NCI-H82 treated with DMSO at 0.1 percent for 48 hours (cell line): ENCODE results near the gene RIN1.

Experiments used
- DNase-seq: peaks from one replicate; lab custom pipeline; 2025; ENCODE audit not compliant: unreplicated experiment; lab: John Stamatoyannopoulos, UW

Gene RIN1

GRCh38 chr11:66302656-66303055, 33.6 kb downstream of the RIN1 start:
- DNase-seq: no peak

DNA sequence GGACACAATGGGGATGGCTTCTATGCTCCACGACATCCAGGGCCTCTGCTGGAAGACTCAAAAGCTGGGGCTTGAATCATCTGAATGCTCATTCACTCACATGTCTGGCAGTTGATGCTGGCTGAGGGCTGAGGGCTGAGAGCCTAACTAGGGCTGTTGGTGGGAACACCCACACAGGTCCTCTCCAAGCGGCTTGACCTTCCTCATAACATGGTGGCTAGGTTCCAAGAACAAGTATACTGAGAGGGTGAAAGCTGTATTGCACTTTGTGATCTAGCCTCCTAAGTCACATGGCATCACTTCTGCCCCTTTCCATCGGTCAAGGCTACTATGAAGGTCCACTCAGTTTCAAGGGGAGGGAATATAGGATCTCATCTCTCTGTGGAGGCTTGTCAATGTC, 37.0 kb downstream of the RIN1 start:
- DNase-seq: no peak

- no peak for DNase-seq
Observed at GRCh38 chr11:66297610-66298009, 38.6 kb downstream of the RIN1 start.

DNA sequence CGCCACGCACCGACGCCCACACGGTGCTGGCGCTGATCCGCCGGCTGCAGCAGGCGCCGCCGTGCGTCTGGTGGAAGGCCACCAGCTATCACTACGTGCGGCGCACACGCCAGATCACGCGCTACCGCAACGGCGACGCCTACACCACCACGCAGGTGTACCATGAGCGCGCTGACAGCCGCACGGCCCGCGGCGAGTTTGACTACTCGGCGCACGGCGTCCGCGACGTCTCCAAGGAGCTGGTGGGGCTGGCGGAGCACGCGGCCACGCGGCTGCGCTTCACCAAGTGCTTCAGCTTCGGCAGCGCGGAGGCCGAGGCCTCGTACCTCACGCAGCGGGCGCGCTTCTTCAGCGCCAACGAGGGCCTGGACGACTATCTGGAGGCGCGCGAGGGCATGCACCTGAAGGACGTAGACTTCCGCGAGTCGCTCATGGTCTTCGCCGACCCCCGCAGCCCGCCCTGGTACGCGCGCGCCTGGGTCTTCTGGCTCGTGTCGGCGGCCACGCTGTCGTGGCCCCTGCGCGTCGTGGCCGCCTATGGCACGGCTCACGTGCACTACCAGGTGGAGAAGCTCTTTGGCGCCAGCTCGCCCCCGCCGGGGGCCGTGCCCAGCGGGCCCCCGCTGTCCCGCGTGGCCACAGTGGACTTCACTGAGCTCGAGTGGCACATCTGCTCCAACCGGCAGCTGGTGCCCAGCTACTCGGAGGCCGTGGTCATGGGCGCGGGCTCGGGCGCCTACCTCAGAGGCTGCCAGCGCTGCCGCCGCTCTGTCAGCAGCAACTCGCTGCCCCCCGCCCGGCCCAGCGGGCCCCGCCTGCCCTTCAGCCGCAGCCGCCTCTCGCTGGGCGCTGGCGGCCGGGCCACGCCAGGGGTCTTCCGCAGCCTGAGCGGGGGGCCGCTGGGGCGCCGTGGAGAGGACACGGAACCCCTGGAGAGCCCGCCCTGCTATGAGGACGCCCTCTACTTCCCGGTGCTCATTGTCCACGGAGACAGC, 41.3 kb downstream of the RIN1 start:
- DNase-seq: no peak

- DNase-seq: no peak
Observed at GRCh38 chr11:66293777-66294625, 42.2 kb downstream of the RIN1 start.

DNA sequence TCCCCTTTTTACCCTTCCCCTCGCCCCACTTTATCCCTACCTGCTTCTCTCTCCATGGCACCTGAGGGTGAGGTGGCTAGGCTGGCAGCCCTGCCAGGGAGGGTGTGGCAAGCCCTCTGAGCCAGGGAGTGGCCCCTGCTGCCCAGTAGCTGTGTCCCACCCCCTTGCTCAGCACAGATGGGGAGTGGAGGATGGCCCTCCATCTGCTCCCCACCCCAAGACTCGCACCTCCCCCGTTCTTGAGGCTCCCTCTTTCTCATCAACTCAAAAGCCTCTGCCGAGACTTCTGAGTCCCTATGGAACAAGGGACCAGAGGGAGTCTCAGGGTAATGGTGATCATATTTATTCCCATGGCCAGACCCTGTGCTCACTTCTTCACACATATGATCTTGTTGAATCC, 42.9 kb downstream of the RIN1 start:
- DNase-seq: no peak

DNA sequence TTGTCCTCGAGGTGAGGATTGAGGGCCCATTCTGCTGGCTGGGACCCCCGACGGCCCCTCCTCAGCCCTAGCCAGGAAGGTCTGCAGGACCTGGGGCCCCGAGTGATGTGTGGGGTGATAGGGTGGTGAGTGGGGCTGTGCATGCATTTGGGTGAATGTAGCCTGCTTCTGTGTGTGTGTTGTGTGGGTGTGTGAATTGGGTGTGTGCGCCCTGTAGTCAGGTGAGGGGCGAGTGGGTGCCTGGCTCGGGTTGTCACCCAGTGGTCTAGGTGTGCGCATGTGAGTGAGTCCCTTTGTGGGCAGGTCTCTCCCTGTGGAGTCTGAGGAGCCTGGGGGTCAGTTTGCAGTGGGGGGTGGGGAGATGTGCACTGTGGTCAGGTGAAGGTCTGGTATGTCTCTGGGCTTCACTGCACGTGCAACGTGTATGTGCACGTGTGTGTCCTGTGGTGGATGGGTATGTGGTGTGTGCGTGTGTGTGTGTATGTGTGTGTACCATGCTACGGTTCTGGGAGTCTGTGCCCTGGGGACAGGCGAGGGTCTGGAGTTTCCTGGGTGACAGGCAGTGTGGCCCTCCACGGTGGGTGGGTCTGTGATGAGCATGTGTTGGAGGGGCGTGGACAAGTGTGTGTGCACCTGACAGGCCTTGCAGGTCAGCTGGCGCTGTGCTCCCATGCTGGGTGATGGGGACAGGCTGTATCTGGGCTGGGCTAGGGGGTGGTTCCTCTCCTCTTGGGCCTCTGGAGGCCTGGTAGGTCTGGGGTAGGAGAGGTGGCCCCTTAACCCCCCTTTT, 43.5 kb downstream of the RIN1 start:
- no peak for DNase-seq

DNA sequence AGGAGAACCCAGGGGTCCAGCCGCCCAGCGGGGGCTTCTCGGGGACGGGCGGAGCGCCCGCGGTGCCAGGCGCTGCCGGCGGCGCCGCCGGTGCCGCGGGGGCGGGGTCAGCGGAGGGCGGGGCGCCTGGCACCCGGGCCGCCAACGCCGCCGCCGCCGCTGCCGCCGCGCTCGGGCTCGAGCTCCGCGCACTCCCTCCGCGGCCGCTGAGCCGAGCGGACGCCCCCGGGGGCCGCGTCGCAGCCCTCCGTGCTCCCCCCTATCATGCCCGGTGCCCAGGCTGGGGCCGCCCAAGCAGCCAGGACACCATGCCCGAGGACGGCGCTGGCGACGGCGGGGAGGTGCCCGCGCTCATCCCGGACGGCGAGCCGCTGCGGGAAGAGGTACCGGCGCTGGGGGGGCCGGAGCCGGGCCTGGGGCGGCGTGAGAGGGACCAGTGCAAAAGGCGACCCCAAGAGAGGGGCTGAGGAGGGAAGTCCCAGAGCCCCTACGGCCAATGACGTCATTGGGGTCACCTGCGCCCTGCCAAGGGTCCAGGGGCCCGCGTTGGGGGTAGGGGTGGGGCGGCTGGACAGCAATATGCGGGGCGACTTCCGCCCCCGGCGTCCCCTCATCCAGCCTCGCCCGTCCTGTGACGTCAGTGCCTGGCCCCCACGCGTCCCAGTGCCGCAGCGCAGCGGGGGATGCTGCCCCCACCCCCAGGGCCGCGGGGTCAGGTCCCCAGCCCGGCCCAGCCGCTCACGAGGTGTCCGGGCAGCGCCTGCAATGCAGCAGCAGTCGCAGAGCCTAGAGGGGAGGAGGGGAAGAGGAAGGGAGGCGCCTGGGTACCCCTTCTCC, 44.3 kb downstream of the RIN1 start, which contains the start of gene TMEM151A:
TSS of gene TMEM151A (plus strand) at position 189 of the 837 bp plus-strand sequence. CDS start at position 309, 120 bp downstream.
- no peak for DNase-seq

- no peak for DNase-seq
Observed at GRCh38 chr11:66291303-66291705, 44.9 kb downstream of the RIN1 start.

- DNase-seq: no peak
Observed at GRCh38 chr11:66290330-66290621, 46.0 kb downstream of the RIN1 start.

GRCh38 chr11:66289548-66290329, 46.5 kb downstream of the RIN1 start:
- no peak for DNase-seq

DNA sequence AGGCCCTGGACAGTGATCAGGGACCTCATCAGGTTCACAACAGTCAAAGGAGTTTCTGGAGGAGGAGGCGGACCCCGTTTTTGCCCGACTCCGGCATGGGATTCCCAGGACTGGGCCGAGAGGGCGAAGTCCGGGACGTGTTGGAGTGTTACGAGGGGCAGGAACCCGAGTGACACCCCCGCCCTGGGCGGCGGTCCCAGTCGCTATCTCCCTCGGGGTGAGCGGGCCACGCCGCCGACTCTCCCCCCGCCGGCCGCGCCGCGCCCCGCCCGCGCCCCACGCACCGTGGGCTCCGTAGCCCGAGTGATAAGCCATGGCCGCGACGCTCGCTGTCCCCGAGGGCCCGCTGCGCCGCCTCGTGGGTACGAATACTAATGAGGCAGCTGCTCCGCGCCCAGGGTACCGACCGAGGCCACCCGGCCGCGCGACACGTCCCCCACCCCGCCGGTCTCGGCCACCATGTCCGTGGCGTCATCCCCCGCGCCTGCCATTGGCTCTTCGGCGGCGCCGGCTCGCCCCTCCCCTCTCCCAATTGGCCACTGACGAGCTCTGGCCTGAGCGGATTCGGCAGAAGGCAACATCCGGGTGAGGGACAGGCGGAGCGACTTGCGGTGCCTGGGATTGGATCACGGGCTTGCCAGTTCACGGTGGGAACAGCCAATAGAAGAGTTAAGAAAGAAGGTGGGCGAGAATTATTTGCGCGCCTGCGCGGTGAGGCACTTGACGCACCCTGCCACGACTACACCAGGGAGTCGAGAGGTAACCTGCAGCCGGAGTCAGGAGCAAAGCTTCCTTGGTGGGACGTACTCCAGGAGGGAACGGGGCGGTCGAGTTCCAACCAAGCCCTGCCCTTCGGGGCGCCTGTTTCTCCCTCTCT, 47.3 kb downstream of the RIN1 start, which contains the start of gene YIF1A:
TSS of gene YIF1A (minus strand) at position 473 of the 877 bp plus-strand sequence. CDS start at position 315, 158 bp downstream.
- peak; percentile 95 for DNase-seq

- no peak for DNase-seq
Observed at GRCh38 chr11:66287889-66288670, 48.2 kb downstream of the RIN1 start.

DNA sequence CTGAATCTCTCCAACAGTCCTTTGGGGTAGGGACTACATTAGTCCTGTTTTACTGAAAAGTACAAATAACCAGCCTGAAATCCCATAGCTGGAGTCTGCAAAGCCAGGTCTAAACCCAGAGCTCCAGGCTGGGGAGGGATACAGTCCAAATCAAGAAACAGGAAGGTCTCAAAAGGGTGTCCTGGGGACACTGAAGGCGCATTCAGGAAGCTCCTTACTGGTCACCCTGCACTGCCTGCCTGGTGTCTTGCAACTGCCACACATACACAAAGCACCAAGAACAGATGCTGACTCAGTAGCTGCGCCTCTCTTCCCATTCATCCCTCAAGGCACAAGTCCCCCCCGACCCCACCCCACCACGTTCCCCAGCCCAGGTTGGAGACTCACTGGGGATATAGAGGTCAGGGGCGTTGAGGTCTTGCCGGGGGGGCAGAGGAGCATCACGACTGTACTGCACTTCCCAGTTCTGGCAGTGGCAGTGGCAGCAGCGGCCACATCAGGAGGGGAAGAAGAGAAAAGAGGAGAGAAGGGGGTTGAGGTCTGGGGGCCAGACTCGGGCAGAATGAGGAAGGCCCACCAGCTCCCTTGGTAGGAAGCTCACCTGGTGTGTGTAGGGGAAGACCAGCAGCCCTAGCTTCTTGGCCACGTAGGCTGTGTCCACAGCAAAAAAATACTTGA, 48.9 kb downstream of the RIN1 start:
- no peak for DNase-seq

DNA sequence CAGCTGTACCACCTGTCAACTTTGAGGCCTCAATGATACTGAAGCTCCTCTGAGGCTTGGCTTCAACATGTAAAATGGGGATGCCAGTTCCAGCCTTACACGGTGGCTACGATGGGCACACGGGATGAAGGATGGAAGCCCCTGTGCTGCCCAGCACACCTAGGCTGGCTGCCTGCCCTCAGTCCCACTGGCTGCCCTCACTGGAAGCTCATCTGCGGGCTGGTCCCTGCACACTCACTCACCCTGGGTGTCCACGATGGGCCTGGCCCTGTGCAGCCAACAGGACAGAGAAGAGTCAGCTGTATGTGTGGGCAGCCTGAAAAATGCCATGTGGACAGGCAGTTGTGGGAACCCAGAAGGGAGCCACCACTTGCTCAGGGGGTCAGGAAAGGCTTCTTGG, 49.5 kb downstream of the RIN1 start:
- DNase-seq: no peak

DNA sequence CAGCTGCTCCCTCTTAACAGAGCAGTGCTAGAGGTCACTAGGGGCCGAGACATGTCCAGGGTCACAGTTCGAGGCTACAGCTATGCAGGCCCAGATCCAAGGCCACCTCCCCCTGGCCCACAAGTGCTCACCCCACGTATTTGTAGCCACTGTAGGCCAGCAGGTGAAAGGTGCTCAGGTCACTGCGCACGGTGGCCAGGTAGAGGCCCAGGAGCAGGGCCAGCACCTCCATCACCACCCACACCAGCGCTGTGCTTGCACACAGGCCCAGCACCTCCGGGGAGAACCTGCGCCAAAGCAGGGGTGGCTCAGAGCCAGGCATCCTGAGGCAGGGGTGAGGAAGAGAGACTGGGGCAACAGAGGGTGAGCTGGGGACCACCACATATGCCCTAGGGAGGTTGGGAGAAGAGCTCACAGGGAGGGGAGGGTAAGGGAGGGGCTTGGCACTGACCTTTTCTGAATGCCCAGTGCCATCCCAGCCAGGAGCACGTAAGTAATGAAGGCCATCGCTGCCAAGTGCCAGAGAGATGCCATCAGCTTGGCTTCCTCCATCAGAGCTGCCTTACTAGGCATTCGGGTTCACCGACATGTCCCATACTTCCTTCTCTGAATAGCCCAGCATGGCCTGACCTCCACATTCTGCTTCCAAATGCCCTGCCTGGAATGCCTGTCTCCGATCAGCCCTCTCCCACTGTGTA, 50.8 kb downstream of the RIN1 start:
- no peak for DNase-seq
